Activated CD4-positive, CD25-positive, alpha-beta regulatory T cell treated with anti-CD3 and anti-CD28 coated beads, Interleukin-2, amount 50 U/mL, for 24 hours (primary cell): ENCODE measurements around the gene RBM20.
"Not testable (repeated sequence)": the region's sequence is repeated elsewhere in the genome, so short reads cannot be mapped to it uniquely, and the experiment has no call there.

ENCODE experiments used
- ATAC-seq, 2 donors: fragments of 150-1000 bp; cut with Tn5 transposase; one replicate each; pipeline ENCODE4 v1.10.0; 2021; ENCODE audit warnings: mild to moderate bottlenecking in 1 of 2, moderate library complexity in 1 of 2

Gene RBM20

DNA sequence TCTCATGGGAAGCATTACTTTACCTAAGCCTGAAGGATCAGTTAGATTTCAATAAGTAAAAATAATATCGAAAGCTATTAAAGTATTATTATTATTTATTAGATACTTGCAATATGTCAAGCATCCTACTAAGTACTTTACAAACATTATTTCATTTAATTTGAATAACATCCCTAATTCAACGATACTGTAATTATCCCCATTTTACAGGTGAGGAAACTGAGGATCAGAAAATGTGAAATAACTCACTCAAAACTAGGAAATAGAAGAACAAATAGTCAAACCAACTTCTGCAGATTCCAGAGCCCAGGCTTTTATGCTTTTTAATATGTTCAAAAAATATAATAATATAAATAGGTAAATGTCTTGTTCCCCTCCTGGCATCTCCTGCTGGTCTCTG is 217.3 kb downstream of the RBM20 start:
- ATAC-seq, result no peak

DNA sequence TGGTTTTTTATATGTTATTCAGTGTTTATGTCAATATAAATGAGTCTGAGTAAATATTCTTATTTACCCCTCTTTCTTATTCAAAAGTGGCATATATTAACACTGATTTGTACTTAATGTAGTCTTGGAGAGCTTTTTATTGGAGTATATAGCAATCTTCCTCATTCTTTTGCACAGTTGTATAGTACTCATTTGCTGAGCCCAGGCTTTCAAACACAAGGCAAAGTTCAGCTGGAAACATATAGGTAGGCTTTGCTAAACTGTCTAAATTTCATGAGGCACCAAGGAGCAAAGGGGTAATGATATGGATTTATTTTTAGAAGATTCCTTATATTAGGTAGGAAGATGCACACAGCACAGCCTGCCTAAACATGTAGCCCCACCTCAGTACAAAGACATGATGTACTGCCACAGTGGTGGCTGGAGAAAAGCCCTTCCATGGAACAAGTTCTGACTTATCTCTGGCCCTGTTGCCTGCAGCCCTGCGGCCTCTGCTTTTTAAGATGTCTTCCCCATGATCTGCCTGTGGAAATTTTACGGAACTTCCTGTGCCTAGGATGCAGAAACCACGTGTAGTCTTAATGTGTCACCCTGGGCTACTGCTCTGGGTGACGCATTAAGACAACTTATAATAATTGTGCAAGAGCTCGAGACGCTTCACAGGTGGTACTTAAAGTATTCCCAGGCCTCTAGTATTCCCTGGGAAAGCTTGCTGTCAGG is 218.0 kb downstream of the RBM20 start:
- no peak for ATAC-seq

DNA sequence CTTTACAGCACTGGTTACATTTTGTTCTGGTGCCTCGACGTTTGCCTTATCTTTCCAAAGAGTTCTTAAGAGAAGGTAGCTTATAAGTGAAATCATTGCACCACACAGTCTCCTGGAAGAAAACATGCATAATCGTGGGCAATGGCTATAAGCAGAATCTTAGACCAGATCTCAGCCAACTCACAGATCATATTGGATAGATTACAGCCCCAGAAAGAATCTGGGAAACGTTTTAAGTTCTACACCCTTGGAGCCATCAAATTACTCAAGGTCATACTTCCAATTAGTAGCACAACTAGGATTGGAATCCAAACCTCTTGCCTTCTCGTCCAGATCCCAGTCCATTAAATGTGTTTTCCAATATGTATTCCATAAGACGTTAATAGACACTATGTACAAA is 218.8 kb downstream of the RBM20 start:
- ATAC-seq, result no peak

DNA sequence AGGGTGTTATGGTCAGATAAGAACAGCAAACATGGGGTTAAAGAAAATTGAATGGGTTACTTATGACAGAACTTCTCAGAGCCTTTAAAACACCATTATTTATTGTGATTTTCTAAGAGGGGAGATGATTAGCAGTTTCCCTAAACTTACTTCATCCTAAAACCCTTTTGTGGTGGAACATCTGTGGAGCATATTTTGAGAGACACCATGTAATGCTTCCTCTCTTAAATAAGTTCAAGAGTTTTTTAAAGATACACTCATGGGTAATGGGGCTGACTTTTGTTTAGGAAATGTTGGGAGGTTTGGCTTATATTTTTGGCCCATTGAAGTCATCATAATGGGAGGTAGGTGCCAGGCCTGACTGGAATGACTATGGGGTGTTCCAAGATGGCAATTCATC is 219.2 kb downstream of the RBM20 start:
- ATAC-seq, result no peak

DNA sequence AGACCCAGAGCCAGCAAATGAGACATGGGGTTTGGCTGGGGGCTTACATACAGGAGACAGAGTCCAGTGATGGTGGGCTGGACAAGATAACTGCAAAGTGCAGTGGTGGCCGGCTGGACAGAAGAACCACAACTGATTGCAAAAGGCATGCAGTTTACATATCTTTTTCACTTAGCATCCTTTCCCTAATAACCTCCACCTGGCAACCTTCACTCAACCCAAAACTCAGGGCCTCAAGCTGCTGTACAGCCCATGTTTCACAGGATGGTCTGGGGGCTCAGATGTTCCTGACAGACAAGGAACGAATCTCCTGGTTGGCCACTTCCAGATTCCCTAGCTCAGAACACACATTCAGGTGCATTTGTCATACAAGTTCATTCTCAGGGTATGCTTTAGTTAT is 219.8 kb downstream of the RBM20 start:
- no peak for ATAC-seq

DNA sequence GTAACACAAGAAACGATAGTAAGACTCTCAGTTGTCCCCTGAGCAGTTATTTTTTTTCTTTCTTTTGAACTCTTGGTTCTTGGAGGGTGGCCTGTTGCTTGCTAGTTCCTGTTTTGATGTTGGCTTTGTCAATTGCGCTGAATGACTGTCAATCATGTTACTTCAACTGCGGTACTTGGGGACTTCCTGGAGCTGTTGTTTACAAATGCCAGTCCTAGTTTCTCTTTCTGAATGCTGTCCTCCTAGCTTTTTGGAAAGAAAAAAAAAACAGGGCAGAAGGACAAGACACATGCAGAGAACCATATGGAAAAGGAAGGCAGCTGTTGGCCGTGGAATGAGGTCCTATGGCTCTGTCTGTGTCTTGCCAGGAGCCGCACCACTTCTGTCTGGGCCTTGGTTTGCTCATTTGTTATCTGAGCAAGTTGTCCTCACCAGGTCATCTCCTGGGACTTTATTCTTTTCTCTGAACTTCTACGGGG is 220.6 kb downstream of the RBM20 start:
- ATAC-seq, result peak; percentile 68 to 74

DNA sequence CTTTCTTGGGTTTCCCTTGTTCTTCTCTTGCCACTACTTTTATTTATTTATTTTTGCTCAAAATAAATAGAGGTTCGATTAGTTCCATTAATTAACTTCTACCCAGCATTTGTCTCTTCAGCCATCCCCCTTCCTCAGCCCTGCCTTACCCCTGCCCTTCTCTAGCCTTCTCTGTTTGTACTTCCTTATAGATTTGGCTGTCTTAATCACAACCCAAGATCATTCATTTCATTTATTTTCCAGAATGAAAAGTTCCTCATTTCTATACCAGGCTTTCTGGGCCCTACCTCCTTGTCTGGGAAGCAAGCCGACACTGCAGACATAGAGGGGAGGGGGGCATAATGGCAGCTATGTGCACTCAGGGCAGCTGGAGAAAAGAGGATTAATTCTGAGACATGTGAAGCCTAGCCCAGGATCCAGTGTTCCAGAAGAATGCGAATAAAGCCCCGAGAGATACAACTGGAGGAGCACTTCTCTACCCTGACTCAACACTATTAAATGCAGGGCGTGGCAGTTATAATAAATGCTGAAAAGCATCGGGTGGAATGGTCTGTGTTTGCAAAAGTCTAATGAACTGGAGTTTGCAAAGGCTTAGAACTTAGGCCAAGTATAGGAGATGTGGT is 221.2 kb downstream of the RBM20 start:
- no peak for ATAC-seq

DNA sequence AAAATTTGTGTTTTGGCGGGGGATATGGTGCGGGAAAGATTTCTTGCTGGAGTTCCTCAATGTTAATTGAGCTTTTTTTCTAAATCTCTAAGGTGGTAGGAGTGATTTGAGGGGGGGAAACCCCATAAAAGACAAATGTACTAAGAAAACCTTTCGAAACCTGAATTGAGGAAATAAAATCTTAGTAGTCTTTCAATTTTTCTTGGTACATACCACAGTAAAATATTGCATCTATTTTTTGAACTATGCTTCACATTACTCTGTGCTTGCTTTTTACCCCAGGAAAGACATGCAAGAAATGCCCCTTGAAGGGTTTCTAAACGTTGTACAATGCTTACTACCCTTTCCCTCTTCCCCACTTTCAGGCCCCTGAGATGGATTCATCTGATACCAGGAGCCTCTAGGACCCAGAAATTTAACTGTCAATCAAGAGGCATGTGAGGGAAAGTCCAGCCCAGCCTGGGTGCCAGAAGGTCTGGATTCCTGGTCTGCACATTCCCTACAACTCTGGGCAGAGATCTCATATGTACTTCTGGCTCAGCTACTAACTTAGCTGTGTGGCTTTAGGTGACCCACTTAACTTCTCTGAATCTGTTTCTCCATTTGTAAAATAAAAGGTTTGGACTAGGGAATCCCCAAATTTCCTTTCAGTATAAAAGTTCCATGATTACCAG is 221.8 kb downstream of the RBM20 start:
- peak; percentile 18 to 42 for ATAC-seq

DNA sequence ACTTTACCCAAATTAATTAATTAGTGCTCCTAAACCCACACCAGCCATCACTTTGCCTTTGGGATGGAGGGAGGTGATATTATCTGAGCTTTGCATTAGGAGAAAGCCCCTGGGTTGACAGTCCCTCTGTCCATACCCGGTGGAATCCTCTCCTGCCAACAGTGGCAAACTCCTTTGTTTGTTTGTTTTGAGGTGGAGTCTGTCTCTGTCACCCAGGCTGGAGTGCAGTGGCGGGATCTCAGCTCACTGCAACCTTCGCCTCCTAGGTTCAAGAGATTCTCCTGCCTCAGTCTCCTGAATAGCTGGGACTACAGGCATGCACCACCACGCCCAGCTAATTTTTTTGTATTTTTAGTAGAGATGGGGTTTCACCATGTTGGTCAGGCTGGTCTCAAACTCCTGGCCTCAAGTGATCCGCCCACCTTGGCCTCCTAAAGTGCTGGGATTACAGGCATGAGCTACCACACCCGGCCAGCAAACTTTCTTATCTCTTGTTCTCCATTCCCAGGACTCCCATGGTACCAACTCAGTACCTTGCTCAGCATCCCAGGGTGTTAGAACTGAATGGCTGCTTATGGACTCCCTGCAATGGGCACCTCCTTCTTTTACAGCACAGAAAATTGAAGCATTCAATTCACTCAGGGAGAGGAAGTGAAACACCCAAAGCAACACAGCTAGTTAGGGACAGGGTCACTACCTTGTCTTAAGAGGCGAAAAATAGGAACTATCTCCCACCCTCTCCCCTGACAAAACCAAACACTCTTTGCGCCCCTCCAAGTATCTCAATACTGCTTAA is 223.1 kb downstream of the RBM20 start:
- ATAC-seq, result not testable (repeated sequence)

DNA sequence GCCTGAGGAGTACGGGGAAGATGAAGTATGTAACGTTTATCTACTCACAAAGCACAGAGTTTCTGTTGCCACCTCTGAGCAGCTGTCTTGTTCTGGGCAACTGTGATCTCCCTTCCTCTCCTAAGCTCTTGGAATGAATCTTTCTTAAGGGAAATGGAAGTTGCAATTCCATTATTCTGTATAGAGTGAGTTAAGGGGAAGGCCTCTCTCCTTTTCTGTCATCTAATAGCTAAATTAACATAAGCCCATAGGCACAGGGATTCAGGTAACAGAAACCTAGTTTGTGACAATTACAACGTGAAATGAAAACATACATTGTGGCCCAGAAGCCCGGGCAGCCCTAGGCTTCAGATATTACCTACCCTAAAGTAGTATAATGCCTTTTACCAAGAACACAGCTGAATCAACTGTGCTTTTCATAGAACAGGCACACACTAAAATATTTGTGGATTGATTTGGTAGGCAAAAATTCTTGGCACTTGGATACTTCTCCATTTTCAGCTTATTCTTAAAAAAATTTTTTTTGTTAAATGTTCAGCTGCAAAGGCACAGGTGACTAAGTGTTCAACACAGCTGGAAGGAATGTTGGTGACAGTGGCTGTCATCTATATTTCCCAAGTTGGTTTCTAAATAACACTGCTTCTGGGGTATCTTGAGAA is 223.8 kb downstream of the RBM20 start:
- ATAC-seq, result no peak

DNA sequence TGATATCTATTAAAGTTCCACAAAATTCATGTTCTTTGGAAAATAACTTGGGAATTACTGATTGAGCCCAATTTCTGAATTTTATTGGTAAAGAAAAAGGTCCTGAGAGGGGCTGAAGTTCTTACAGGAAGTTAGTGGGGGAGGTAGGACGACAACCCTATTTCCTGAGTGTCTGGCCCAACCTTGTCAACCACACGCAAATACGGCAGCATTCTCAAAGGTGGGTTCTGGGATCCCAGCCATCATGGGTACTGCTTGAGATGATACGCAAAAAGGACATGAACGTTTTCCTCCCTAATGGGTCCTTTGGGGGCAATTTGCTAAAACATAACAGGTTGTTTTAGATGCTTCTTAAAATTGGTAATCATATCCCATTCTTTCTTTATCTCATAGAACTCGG is 224.8 kb downstream of the RBM20 start:
- ATAC-seq, result no peak

DNA sequence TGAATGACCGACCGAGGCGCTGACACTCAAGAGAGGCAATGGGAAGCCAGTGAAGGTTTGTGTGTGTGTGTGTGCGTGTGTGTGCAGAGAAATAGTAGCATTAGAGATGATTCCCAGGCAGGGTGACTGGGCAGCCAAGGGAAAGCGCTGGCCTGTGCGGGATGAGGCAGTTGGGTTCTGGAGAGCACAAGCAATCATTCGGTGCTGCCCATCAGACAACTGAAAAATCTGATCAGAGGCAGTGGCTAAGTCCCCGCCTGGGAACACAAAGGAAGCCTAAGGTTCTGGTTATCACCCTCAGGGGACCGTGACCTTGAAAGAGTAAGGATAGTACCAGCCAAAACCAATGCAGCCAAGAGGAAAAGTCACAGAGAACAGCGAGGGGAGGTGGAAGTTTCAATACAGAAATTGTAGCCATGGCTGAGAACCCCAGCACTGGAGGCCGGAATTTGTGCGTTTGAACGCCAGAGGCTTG is 226.7 kb downstream of the RBM20 start:
- no peak for ATAC-seq

DNA sequence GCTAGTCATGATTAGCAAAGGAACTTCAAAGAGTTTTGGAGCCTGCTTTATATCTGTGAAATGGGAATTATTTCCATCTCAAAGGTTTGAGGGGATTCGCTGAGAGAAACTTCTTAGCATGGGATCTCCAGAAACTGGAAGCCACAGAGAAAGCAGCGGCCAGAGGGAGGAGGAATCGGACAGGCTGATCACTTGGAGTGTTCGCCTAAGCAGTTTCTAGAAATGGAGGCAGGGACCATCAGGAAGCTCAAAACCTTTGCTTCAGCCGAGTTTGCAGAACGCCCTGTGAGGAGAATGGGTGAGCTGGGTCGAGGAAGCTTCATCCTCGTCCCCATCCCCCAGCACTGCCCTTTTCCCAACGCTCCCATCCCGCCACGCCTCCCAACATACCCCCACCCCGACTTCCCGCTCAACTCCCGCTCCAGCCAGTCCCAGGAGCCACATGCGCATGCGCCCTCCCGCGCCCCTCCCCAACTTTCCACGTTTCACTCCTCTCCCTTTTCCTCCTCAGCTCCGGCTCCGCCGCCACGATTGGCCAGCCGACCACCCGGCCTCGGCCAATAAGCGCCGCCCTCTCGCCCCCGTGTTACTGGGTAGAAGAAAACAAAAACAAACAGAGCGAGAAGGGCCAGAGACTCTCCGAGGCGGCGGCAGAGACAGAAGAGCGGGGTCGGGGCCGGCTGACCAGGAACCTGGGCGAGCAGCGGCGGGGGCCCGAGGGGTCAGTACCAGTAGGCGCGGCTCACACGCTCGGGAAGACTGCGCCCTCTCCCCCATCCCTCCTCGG is 227.4 kb downstream of the RBM20 start, which contains the start of gene PDCD4:
Gene PDCD4 (plus strand): TSS at position 631 of the 787 bp plus-strand sequence. CDS start 4,100 bp downstream, outside the sequence.
- peak; percentile 86 to 88 for ATAC-seq

DNA sequence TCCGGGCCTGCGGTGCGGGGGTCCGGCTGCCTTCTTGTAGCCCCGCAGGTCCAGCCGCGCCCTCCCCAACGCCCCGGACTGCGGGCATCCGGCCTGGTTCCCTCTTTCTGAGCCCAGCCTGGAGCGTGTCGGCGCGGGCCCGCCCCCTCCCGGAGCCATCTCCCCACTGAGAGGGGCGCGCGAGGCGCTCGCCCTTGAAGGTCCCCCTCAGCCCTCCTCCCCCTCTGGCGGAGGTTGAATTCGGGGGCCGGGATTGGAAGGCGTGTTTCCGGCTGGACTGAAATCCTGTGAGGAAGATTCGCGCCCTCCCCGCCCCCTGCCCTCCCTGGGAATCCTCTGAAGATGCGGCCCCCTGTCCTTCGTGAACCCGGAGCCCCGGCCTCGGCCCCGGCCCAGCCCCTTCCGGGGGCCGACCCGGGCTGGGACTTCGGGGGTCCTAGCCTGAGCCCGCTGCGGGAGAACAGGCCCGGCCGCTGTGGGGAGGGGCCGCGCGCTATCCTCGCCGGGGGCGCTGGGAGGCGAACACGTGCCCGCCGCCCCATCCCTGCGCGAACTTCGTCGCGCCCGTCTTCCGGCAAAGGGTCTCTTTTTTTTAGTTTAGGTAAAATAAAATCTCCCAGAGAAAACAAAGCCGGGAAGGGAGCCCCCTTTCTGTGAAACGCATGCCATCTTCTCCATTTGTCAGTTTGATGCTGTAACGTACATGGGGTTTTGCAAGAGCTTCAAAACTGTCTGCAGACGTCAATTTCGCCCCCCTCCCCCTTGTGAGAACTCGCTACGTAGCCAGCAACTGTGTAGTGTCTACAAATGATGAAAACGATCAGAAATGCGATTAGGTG is 228.2 kb downstream of the RBM20 start:
- peak; percentile 71 to 75 for ATAC-seq

DNA sequence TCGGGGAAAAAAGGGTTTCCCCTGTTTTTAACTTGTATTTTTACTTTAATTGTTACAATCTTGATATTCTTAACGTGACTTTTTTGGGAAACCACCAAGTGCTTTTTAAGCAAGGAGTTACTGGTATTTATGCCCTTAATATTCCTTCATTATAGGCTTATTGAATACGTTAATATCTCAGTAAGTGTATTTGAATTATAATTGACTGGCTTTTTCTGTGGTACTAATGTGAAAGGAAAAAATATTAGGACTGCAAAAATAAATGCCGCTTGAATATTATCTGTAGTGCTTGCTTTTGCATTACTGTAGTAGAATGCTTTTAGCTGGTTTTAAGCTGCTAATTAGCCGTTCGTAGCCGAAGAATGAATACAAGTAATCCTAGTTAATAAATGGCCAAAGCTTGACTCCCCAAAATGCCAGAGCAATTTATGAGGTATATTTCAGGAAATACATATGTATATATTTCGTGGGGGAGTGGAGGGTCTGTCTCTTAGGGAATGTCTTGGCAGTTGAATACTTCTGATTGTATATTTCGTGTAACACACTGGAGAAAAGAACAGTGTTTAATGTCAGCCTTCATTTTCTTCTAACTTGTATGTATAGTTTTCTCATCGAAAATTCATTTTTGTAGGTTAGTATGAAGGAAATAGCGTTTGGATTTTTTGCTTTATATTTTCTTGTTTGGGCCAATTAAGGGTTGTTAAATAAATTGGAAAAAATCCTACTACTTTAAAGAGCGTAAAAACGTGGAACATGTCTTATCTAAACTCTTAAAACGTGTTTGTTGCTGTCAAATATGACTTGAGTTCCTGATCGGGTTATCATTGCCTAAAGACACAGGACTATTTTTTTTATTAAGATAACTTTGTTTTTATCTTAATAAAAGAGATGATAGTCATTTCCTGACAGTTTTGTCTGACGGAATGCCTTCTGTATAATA is 229.1 kb downstream of the RBM20 start:
- no peak for ATAC-seq

DNA sequence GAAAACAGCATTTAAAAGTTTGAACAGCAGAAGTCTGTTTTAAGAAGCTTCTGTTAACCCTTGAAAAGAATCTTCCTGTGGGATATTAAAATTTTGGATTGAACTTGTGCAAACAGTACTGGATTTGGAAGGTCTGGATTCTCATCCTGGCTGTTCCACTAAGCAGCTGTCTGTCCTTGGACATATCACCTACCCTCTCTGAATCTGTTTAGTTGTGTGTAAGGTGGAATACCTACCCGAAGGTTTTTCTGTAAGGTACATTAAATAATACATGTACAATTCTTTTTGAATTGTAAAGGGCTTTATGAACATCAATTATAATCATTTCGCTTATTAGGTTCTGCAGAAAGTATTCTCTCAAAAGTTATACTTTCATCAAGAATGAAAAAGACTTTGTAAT is 229.8 kb downstream of the RBM20 start:
- ATAC-seq, result no peak

DNA sequence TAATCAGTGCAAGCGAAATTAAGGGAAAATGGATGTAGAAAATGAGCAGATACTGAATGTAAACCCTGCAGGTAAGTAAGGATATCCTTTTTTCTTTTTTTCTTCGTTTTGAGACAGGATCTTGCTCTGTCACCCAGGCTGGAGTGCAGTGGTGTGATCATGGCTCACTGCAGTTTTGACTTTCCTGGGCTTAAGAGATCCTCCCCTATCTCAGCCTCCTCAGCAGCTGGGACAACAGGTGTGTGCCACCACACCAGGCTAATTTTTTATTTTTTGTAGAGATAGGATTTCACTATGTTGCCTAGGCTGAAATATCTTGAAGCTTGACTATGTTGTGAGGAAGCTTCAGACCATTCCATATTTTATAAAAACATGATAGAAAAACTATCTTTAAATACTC is 231.9 kb downstream of the RBM20 start:
- ATAC-seq, result no peak

DNA sequence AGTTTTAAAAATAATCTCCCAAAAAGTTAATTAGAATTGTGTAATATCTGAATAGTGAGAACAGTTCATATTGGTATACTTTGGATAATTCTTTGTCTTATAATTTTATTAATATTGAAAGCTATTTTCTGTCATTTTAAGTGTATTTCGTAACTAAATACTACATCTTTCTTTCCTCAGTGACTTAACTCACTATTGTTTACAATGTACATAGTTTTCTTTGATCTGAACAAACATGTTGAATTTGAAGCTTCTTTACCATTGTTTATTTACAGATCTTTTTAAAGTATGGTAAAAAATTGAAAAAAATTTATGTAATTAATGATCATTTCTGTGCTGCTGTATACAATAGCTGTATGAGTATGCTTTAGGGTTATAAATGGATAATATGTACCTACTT is 232.7 kb downstream of the RBM20 start:
- ATAC-seq, result no peak

DNA sequence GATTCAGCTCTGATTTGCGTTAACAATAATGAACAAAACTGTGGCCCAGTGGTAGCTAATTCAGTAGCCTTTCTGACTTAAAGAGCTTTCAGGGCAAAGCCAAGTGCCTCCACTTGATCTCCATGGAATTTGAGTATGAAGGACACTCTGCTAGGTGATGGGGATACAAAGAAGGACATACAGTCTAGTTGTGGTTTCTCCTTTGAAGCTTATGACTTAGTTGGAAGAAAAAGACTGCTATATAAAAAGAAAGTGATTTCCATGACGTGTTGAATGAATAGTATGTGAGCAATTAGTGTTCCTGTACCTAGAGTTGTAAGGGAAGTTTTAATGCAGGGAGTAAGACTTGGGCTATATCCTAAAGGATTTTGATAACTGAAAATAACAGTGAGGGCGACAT is 235.9 kb downstream of the RBM20 start:
- ATAC-seq, result peak; percentile 31 to 33
